Stomach (tissue), 9 donors: ENCODE results near the gene SOX6. TPM values are rescaled to one million over a fixed set of nuclear protein-coding genes. Genes with fewer than 3 reads are reported as not detected.

Source experiments
- DNase-seq, 2 donors: peaks; one replicate each; pipeline versions ENCODE4 v3.0.0 to v3.0.0-alpha.2; 2013 to 2019
- H3K27ac ChIP-seq, 5 donors: fragments of 200-600 bp in 4 of 5; sonication (generic) in 4 of 5; one replicate each; pipeline ENCODE4 v1.5.1; 2013 to 2019; ENCODE audit warnings: mild to moderate bottlenecking in 1 of 5, moderate library complexity in 1 of 5
- H3K27me3 ChIP-seq, 3 donors: fragments of 200-600 bp; sonication (generic); one replicate each; pipeline ENCODE4 v1.5.1; 2017 to 2019; ENCODE audit warnings: mixed run types in 1 of 3
- H3K36me3 ChIP-seq, 4 donors: fragments of 200-600 bp; sonication (generic); 1 replicate in 3 of 4; 2 replicates in 1 of 4; pipeline ENCODE4 v1.5.1; 2016 to 2019
- H3K4me1 ChIP-seq, 4 donors: fragments of 200-600 bp; sonication (generic); one replicate each; pipeline ENCODE4 v1.5.1; 2016 to 2019
- H3K4me3 ChIP-seq, 4 donors: fragments of 200-600 bp; sonication (generic) in 3 of 4; one replicate each; pipeline ENCODE4 v1.5.1; 2016 to 2019; ENCODE audit warnings: mild to moderate bottlenecking in 1 of 4
- H3K9me3 ChIP-seq, 4 donors: fragments of 200-600 bp; sonication (generic); one replicate each; pipeline ENCODE4 v1.5.1; 2016 to 2019
- EP300 ChIP-seq: sonication (generic); formaldehyde crosslinking; IDR thresholded peaks from one replicate; pipeline ENCODE4 v1.6.1; 2017; ENCODE audit warnings: antibody characterized with exemption
- POLR2A ChIP-seq, 4 donors: fragments of 450-650 bp; IDR thresholded peaks; one replicate each; pipeline ENCODE4 v1.6.1; 2016; ENCODE audit warnings: antibody characterized with exemption in 4 of 4, control low read depth in 2 of 4, mild to moderate bottlenecking in 1 of 4, moderate library complexity in 1 of 4
- POLR2AphosphoS5 ChIP-seq, 3 donors: sonication (generic); formaldehyde crosslinking; IDR thresholded peaks; one replicate each; pipeline ENCODE4 v1.6.1; 2016; ENCODE audit warnings: antibody characterized with exemption in 3 of 3
- WGBS, 5 donors: extraction: QIAGEN DNeasy Blood & Tissue Kit in 3 of 5; methylation state at CpG; one replicate each; pipeline versions ENCODE4 v1.1.5 to v1.1.7; 2013 to 2018; 5-methylcytosine and 5-hydroxymethylcytosine counted together
- intact Hi-C: fragments of 100-400 bp; cut with DNase I; formaldehyde crosslinking; loops from one replicate; pipeline ENCODE4 v1.15.1; 2023; ENCODE audit warnings: low total_unique reads
- polyA plus RNA-seq, 3 donors: library from polyadenylated mRNA; stranded (reverse); fragments of 200-250 nt; gene quantifications; one replicate each; pipeline ENCODE4 v1.2.3, GENCODE V29; 2013
- total RNA-seq, 5 donors: library from RNA; depleted of rRNA; stranded (reverse); fragments of >200 nt; gene quantifications; one replicate each; pipeline versions ENCODE4 v1.1.0 to v1.2.3, GENCODE V29; 2014 to 2016
- TF ChIP-seq, protein P1 (sequence below), 7 experiments: fragments of 450-650 bp in 4 of 7; fragments of 200-600 bp in 3 of 7; sonication (generic) in 3 of 7; IDR thresholded peaks; one replicate each; pipeline ENCODE4 v1.5.1; 2016 to 2019; ENCODE audit warnings: antibody characterized with exemption in 7 of 7, control low read depth in 2 of 7, mild to moderate bottlenecking in 1 of 7
- donor health status: healthy with polysubstance abuse.
- donor health status: Bipolar disorder and iron deficiency.
- donor health status: healthy.

The SOX6 gene
- total and polyA plus RNA-seq, 8 donors: 1.2 to 13.6 (median 4.5) TPM

DNA sequence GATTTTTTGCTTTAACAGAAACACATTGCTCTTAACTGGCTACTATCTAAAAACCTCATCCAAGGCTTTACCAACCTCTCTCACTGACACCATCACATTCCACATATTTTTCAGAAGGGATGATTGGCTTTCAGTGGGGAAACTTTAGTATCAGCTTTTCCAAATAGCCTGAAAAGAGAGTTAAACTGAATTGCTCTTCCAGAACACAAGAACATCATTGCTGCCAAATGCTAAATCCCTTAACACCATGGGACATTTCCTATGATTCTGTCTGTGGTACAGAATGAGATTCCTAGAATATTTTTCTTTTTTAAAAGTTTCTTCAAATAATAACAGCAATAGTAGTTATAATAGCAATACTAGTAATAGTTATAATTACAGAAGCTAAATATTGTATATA, 45.4 kb downstream of the SOX6 start:
- no peaks in the 10 kb centered on the region for H3K36me3 ChIP-seq
- H3K9me3 ChIP-seq: no peaks in the 10 kb centered on the region
- no peak for DNase-seq
- no peak overlapping the region for H3K4me3 ChIP-seq
- H3K27me3 ChIP-seq: no peaks in the 10 kb centered on the region
- TF ChIP-seq, protein P1, sequence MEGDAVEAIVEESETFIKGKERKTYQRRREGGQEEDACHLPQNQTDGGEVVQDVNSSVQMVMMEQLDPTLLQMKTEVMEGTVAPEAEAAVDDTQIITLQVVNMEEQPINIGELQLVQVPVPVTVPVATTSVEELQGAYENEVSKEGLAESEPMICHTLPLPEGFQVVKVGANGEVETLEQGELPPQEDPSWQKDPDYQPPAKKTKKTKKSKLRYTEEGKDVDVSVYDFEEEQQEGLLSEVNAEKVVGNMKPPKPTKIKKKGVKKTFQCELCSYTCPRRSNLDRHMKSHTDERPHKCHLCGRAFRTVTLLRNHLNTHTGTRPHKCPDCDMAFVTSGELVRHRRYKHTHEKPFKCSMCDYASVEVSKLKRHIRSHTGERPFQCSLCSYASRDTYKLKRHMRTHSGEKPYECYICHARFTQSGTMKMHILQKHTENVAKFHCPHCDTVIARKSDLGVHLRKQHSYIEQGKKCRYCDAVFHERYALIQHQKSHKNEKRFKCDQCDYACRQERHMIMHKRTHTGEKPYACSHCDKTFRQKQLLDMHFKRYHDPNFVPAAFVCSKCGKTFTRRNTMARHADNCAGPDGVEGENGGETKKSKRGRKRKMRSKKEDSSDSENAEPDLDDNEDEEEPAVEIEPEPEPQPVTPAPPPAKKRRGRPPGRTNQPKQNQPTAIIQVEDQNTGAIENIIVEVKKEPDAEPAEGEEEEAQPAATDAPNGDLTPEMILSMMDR (IDR thresholded peaks at IDR 0.05): no peak
- TF ChIP-seq POLR2A (IDR thresholded peaks at IDR 0.05) (no peak), EP300 (no peak), POLR2AphosphoS5 (IDR thresholded peaks at IDR 0.05) (no peak)
- H3K27ac ChIP-seq: no peak overlapping the region
- intact Hi-C loops: no loop called here
- H3K4me1 ChIP-seq: no peaks in the 10 kb centered on the region

GRCh38 chr11:16309226-16309625, 47.1 kb downstream of the SOX6 start:
- Histone ChIP-seq H3K4me1 (no peaks in the 10 kb centered on the region), H3K36me3 (no peaks in the 10 kb centered on the region), H3K27me3 (no peaks in the 10 kb centered on the region), H3K4me3 (no peak overlapping the region), H3K27ac (no peak overlapping the region), H3K9me3 (no peaks in the 10 kb centered on the region)
- WGBS, 5 donors: 56 to 76% (median 61%) methylated on average over 2 of the region's 2 CpGs
- DNase-seq: no peak
- TF ChIP-seq POLR2A (IDR thresholded peaks at IDR 0.05) (no peak), POLR2AphosphoS5 (IDR thresholded peaks at IDR 0.05) (no peak), EP300 (no peak)
- TF ChIP-seq, protein P1 (IDR thresholded peaks at IDR 0.05): no peak
- intact Hi-C loops: no loop called here

GRCh38 chr11:16301462-16301861, 54.9 kb downstream of the SOX6 start:
- Histone ChIP-seq H3K4me3 (no peak overlapping the region), H3K4me1 (peaks cover 0 to 6% (median 0%) of the 10 kb centered on the region in 4 donors), H3K27me3 (no peaks in the 10 kb centered on the region), H3K27ac (no peak overlapping the region), H3K36me3 (no peaks in the 10 kb centered on the region), H3K9me3 (no peaks in the 10 kb centered on the region)
- intact Hi-C loops: no loop called here
- 82 to 97% (median 88%) methylated on average over 2 of the region's 2 CpGs for WGBS, 5 donors
- TF ChIP-seq EP300 (no peak), POLR2AphosphoS5 (IDR thresholded peaks at IDR 0.05) (no peak)
- DNase-seq: no peak

DNA sequence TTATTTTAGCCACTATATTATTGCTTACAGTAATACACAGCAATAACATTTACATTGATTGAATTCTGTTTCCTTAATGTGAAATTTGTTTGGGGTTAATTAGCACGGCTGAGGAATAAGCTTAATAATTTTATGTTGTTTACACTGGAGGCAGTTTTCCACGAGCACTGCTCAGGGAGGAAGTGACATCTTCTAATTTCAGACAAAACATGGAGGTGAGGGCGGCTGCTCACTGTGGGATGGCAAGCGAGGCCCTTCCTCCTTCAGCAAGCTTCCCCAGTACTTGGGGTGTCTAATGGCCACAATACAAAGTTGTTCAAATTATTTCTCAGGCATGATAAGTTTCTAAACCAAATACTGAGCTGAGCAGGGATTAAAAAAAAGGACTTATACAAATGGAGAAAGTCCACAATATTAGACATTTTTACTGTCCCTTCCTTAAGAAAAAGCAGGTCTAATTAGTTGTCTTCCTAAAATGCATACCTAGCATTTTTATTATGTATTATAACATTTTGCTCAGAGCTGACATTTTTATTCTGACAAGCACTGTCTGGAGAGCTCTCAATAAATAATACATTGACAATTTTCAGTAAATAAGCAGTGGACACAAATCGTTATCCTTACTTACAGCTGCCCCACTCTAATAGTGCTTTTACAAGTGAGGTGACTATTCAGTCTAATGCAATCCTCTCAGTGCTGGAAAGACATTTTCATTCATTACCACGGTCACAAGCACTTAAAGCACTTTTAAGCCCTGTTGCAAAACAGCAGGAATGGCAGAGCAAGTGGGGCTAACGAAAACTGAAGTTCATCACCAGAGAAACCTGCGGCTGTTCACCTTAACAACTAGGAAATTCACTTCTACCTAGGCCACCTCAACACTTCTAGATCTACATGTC, 56.2 kb downstream of the SOX6 start:
- TF ChIP-seq, protein P1 (IDR thresholded peaks at IDR 0.05): no peak
- TF ChIP-seq POLR2A (IDR thresholded peaks at IDR 0.05): no peak
- no peak for TF ChIP-seq POLR2AphosphoS5 (IDR thresholded peaks at IDR 0.05)
- no peak for TF ChIP-seq EP300
- H3K4me3 ChIP-seq: no peak overlapping the region
- H3K27me3 ChIP-seq: no peaks in the 10 kb centered on the region
- H3K4me1 ChIP-seq: peaks cover 0 to 6% (median 0%) of the 10 kb centered on the region in 4 donors
- DNase-seq: no peak
- intact Hi-C loops: no loop called here
- no peaks in the 10 kb centered on the region for H3K36me3 ChIP-seq
- no peak overlapping the region for H3K27ac ChIP-seq
- 71 to 78% (median 76%) methylated on average over 8 of the region's 8 CpGs for WGBS, 5 donors
- no peaks in the 10 kb centered on the region for H3K9me3 ChIP-seq

GRCh38 chr11:16299390-16299789, 57.0 kb downstream of the SOX6 start:
- intact Hi-C loops: no loop called here
- Histone ChIP-seq H3K36me3 (no peaks in the 10 kb centered on the region), H3K4me1 (peaks cover 0 to 6% (median 0%) of the 10 kb centered on the region in 4 donors), H3K9me3 (no peaks in the 10 kb centered on the region), H3K4me3 (no peak overlapping the region), H3K27ac (no peak overlapping the region), H3K27me3 (no peaks in the 10 kb centered on the region)
- no peak for DNase-seq
- WGBS, 5 donors: 40 to 55% (median 50%) methylated on average over 4 of the region's 4 CpGs
- TF ChIP-seq EP300: no peak
- TF ChIP-seq, protein P1 (IDR thresholded peaks at IDR 0.05): no peak
